ENCODE results near the gene KCNG4. TPM values are rescaled to one million over a fixed set of nuclear protein-coding genes. Genes with fewer than 3 reads are reported as not detected.

KCNG4 gene
- total RNA-seq, 1 experiment from 2014 or later, result not detected

DNA sequence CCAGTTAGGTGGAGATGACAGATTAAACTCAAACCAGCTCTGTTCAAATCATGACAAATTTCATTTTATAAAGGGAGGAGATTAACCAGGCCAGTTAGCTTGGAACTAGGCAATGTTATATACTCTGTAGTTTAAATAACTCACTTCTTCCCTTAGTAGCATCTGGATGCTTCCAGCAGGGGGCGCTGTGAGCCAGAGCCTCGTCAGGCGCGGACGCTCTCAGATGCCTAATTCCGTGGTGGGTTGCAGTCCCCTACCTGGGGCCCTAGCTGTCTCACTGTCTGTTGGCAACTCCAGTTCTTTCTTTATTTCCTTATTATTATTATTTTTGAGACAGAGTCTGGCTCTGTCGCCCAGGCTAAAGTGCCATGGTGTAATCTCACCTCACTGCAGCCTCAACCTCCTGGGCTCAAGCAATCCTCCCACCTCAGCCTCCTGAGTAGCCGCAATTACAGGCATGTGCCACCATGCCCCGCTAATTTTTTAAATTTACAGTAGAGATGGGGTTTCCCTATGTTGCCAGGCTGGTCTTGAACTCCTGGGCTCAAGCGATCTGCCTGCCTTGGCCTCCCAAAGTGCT is 37.5 kb upstream of the KCNG4 start:
- Mint-ChIP-seq H3K9me3 (no peaks in the 10 kb centered on the region), H3K4me1 (peaks cover 10 to 14% of the 10 kb centered on the region in 2 experiments), H3K36me3 (ENCODE audit: insufficient read depth in 1 of 3, low read depth in 3 of 3) (no peaks in the 10 kb centered on the region), H3K4me3 (no peak overlapping the region), H3K27me3 (ENCODE audit: low read depth) (no peaks in the 10 kb centered on the region; the same call in none of the 2 replicates), H3K27ac (no peak overlapping the region)
- Histone ChIP-seq H4K91ac (ENCODE audit: insufficient read length, low read depth, low read length) (no peak overlapping the region), H2BK5ac (ENCODE audit: insufficient read length, low read length) (no peak overlapping the region), H2AK5ac (ENCODE audit: insufficient read length, low read length) (no peak overlapping the region), H2AFZ (ENCODE audit: low read length) (no peak overlapping the region), H3K4me1 (ENCODE audit: insufficient read depth, low read length) (no peaks in the 10 kb centered on the region; the same call in 1 of the 2 replicates), H3K14ac (ENCODE audit: insufficient read depth, low read length) (no peak overlapping the region), H3K23ac (ENCODE audit: insufficient read length, low read depth, low read length) (no peak overlapping the region), H3T11ph (ENCODE audit: low read length) (no peak overlapping the region), H3K27ac (ENCODE audit: insufficient read length, low read depth, low read length) (no peak overlapping the region), H3K18ac (ENCODE audit: insufficient read length, low read depth, low read length) (no peak overlapping the region), H2BK15ac (ENCODE audit: low read depth, low read length) (no peak overlapping the region), H3K79me1 (ENCODE audit: insufficient read depth, low read depth, low read length, poor library complexity, severe bottlenecking) (no peaks in the 10 kb centered on the region), H2BK120ac (ENCODE audit: low read depth, low read length, poor library complexity, severe bottlenecking) (no peak overlapping the region), H3K79me2 (ENCODE audit: insufficient read depth, low read length) (no peaks in the 10 kb centered on the region), H3K9ac (ENCODE audit: extremely low read depth, insufficient read length, low read length) (no peak overlapping the region), H2BK20ac (ENCODE audit: low read depth, low read length, poor library complexity, severe bottlenecking) (no peak overlapping the region), H3K4me2 (ENCODE audit: insufficient read depth, insufficient read length, low read length) (no peak overlapping the region), H4K20me1 (ENCODE audit: control insufficient read depth, insufficient read depth, insufficient read length) (no peaks in the 10 kb centered on the region), H4K8ac (replicated peaks; ENCODE audit: insufficient read length, low read depth, low read length) (no peak overlapping the region), H3K27me3 (ENCODE audit: insufficient read depth, low read length) (no peaks in the 10 kb centered on the region), H3K4ac (ENCODE audit: low read depth, low read length) (no peak overlapping the region), H3K9me3 (ENCODE audit: control insufficient read depth, low read depth, low read length) (no peaks in the 10 kb centered on the region), H3K56ac (ENCODE audit: insufficient read length, low read depth, low read length) (no peak overlapping the region), H2BK12ac (ENCODE audit: insufficient read length, low read depth, low read length) (no peak overlapping the region), H4K5ac (ENCODE audit: insufficient read length, low read depth, low read length) (no peak overlapping the region), H3K23me2 (ENCODE audit: insufficient read length, low read depth, low read length, poor library complexity, severe bottlenecking) (no peaks in the 10 kb centered on the region)
- no CpG with 5 or more reads among the region's 10 CpGs for WGBS (ENCODE audit: extremely low coverage, insufficient read length, low lambda C conversion rate)
- TF ChIP-seq, protein P1, sequence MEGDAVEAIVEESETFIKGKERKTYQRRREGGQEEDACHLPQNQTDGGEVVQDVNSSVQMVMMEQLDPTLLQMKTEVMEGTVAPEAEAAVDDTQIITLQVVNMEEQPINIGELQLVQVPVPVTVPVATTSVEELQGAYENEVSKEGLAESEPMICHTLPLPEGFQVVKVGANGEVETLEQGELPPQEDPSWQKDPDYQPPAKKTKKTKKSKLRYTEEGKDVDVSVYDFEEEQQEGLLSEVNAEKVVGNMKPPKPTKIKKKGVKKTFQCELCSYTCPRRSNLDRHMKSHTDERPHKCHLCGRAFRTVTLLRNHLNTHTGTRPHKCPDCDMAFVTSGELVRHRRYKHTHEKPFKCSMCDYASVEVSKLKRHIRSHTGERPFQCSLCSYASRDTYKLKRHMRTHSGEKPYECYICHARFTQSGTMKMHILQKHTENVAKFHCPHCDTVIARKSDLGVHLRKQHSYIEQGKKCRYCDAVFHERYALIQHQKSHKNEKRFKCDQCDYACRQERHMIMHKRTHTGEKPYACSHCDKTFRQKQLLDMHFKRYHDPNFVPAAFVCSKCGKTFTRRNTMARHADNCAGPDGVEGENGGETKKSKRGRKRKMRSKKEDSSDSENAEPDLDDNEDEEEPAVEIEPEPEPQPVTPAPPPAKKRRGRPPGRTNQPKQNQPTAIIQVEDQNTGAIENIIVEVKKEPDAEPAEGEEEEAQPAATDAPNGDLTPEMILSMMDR (conservative IDR thresholded peaks at IDR 0.05), result peak; percentile 92
- DNase-seq, result peak; percentile 71
